NCI-H2107 (cell line): Measurements from ENCODE around the gene PAGE4.
A peak's percentile ranks its signal among the peaks of the same experiment; 100 is the strongest.

Experiments used
- DNase-seq: peaks from one replicate; lab custom pipeline; 2025; lab: John Stamatoyannopoulos, UW

Gene PAGE4, protein sequence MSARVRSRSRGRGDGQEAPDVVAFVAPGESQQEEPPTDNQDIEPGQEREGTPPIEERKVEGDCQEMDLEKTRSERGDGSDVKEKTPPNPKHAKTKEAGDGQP

DNA sequence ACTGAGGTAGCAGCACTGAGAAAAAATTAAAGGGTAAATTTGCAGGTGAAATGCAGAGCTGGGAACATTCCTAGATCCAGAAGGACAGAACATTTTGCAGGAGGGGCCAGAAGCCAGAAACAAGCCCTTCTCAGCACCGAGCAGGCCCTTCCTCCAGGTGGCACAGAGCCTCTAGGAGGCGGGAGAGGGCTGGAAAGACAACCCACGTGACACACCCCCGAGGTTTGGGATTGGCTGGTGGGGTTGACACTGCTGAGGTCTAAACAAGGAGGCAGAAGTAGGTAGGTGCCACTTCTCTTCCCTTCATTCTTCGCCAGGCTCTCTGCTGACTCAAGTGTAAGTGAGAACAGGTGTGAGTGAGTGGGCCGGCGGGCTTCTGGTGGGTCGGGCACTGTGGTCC is at the start of gene PAGE4:
PAGE4 (plus strand) TSS at position 288 of the 400 bp plus-strand sequence. CDS start 1,126 bp downstream, outside the sequence.
- DNase-seq = no peak

DNA sequence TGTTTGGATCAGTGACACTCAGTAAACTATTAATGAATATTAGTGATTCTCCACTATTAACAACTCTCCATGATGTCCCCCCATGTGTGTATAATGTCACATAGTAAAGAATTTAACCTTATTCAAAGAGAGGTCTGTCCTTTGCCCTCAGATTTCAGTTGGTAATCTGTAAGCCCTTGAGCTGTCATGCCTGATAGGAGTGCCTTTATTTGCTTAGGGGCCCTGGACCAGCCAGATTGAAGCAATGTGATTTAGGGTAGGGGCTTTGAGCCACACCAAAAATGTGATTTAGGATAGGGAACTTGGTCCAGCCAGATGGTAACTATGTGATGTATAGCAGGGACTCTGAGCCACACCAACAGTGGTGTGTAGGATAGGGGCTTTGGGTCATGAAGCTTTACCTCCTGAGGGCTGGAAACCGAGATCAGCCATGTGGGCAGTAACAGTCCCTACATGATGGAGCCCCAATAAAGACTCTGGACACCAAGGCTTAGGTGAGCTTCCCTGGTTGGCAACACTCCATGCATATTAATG is 44.3 kb upstream of the PAGE4 start:
- no peak for DNase-seq

DNA sequence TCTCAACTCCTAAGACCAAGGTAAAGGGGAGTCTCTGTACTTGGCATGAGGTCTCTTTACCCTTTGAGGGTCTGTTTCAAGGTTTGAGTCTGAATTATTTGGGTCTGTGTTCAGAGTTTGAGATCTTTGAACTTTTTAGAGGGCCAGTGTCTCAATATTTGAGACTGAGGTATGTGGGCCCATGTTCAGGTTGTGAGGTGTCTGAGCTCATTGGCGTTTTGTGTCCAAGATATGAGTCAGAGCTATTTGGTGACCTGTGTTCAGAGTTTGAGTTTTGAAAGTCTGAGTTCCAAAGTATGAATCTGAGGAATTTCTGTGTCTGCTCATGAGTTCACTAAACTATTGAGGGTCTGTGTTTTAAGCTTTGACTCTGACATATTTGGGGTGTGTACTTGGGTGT is 36.7 kb upstream of the PAGE4 start:
- DNase-seq = no peak

DNA sequence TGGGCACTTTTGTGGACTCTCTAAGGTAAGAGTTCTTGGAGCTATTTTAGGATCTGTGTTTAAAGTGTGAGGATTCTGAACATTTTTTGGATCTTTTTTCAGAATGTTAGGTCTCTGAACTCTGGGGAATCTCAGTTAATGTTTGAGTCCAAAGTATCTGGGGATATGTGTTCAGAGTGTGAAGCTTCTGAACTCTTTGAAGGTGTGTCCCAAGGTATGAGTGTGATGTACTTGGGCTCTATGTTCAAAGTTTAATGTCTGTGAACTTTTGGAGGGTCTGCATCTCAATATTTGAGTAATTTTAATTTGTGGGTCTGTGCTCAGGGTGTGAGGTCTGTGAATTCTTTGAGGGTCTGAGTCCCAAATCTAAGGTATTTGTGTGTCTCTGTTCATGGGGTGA is 35.4 kb upstream of the PAGE4 start:
- DNase-seq = no peak

DNA sequence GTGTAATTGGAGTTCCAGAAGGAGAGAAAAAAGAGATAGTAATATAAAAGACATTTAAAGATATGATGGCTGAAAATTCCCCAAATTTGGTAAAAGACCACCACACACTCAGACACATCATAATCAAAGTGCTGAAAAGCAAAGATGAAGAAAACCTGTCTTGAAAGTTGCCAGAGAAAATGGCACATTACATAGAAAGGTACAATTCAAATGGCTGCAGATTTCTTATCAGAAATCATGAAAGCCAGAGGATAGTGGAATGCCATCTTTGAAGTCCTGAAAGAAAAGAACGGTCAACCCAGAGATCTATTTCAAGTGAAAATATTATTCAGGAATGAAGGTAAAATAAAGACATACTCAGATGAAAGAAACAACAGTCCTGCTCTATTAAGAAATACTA is 29.3 kb upstream of the PAGE4 start:
- no peak for DNase-seq

DNA sequence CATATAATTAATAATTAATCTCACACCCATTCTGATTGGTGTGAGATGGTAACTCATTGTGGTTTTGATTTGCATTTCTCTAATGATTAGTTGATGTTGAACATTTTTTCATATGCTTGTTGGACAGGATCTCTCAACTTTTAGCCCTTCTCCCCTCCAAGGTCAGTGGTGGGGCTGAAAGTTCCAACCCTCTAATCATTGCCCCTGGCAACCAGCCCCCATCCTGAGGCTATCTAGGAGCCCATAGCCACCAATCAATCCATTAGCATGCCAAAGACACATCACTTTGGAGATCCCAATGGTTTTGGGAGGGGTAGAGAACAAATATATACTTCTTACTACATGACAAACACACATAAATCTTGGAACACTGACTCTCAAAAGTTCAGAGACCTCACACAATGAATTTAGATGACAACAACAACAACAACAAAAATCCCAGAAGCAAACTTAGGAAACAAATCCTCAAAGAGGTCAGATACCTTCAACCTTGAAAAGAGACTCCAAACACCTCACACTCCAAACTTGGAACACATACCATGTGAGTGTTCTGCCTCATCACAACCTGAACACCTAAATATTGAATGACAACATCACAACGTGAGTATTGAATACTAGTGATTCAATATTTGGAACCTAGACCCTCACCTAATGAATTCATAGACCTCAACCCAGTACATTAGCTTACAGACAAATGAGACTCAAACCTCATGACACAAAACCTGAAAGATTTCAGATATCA is 19.0 kb upstream of the PAGE4 start:
- no peak for DNase-seq

DNA sequence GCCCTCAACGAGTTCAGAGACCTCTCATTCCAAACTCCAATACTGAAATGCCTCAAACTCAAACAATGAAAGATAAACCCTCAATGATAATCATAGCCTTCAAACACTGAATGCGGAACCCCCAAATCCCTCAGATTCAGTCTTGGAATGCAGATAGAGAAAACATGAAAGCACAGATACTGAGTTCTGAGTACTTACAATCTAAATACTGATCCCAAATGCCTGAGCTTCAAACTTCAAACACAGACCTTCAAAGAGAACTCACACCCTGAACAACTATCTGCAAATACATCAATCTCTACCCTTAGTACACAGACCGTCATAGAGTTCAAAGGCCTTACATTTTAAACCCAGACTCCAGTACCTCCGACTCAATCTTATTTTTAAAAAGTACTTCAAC is 16.9 kb upstream of the PAGE4 start:
- DNase-seq = no peak

DNA sequence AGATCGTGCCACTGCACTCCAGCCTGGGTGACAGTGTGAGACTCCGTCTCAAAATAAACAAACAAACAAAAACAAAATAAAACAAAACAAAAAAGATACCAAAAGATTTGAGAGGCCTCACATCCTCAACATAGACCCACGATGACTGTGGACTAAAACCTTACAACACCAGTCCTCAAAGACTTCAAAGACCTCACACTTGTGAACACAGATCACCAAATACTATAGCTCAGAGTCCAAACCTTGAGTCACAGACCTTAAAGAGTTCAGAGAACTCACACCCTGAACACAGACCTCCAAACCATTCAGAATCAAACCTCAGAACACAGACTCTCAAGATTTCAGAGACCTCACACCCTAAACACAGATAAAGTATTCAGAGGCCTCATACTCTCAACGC is 12.7 kb upstream of the PAGE4 start:
- no peak for DNase-seq

DNA sequence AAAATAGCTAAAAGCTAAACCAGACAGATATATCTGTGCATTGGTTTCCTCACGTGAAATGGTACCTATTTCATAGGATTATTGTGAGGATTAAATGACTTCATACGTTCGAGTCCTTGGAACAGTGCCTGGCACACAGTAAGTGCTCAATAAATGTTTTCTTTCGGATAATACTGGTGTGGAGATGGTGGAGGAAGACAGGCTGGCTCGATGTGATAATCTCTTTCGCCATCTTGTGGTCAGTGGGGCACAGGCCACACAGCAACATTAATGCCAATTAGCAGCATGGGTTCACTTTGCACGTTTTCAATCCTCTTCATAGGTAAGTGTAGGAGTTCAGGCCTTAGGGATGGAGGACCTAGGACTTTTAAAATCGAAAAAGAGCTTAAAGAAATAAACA is 9.3 kb downstream of the PAGE4 start:
- no peak for DNase-seq

DNA sequence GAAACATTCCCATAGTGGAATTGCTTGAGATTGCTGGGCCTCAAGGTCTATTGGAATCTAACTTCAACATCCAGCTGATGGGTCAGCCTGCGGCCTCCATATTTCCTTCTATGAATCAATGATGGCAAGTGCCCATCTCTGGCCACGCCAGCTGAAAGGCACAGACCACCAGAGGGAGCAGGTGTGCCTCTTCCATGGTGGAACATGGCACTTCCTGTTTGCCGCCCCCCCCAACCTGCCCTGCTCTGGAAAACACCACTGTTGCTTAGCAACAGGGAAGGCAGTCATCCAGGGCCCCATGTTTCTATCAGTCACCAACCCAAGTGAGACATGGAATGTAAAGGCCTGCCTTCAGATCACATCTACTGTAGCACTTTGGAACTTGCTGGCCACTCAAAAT is 11.6 kb downstream of the PAGE4 start:
- DNase-seq = peak; percentile 63

DNA sequence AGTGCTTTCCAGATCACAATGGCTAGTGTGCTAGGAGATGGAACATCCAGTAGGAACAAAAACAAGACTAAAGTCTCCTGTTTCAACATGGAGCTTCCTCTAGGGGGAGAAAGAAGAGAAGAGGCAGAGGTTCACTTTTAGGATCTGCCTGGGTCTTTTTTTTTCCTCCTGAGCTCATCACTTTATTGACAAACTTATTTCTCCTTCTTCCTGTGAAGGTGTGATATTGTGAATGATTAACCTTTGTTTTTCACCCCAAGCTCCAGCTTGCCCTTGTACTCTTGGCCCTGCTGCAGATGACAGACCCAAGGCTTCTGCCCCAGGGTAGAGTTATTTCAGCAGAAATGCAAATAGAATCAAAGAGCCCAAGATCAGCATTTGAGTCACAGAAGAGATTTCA is 13.5 kb downstream of the PAGE4 start:
- no peak for DNase-seq

DNA sequence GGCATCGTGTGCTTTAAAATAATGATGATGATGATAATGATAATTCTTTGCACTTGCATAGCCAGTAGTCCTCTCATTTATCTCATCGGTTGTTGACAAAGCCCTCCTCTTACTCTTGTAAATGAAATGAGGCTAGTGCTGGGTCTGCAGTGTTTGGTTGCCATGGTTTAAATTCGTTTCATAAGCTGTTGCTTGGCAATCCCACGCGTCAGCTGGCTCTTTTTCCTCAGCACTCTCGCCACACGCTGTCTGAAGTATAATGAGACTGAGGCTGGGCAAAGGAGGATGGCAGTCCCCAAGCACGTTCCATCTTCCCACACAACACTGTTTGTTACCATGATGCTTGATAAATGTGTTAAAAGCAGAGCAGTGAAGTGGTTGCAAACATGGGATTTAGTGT is 15.5 kb downstream of the PAGE4 start:
- DNase-seq = peak; percentile 52

DNA sequence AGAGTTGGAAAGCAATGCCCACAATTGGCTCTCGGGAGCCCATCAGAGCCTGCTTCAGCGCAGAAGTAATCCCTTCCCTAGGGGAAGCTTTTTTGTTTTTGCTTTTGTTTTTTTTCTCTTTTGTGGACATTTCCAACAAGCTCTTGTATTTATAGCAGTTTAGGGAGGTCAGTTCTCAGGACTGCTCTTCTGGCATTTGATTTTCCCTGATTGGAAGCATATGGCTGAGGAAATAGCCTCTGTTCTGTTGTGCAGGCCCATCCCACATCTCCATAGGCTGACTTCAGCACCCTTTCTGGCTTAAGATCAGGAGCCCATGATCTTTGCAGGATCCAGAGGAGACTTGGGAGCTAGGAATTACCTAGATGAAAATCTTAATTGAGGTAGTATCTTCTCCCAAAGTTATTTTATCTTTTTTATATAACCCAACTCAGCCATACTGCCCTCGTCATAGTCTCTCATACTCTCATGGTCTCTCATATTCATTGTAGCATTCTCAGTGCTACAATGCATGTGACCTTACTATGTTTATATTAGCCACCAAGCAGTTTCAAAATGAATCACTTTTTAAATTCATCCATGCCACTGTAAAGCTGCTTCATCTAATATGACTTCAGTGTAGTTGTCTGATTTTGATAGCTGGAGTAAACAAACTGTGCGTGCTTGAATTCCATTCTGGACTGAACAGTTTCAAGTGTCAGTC is 16.7 kb downstream of the PAGE4 start:
- DNase-seq = no peak

DNA sequence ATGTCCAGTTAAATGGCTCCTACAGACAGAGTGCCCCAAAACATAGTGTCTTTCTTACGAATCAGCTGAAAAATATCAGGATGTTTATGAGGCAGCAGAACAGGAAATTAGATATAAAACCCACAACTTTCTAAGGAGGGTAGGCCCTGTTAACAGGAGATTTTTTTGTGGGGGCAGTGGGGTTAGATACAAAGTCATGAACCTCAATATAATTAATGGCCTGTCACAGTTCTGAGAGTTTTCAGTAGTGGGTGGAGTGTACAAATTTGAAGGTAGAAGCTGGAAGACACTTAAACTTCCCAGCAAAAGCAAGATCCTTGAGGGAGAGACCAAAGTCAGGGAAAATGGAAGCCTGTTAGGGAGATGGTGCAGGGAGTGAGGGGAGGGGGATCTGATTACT is 17.4 kb downstream of the PAGE4 start:
- no peak for DNase-seq

DNA sequence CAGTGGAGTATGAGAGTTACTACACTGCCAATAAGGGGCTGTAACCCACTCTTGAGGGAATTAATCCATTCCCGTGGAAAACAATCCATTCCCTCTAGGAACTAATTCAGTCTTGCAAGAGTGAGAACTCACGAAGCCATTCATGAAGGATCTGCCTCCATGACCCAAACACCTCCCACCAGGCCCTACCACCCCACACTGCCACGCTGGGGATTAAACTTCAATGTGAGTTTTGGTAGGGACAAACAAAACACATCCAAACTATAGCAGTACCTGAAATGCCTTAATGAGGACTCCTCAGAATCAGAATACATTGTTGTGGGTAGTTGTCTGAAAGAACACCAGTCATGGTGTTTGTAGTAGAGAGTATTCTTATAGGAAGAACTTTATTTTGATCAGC is 19.2 kb downstream of the PAGE4 start:
- no peak for DNase-seq

DNA sequence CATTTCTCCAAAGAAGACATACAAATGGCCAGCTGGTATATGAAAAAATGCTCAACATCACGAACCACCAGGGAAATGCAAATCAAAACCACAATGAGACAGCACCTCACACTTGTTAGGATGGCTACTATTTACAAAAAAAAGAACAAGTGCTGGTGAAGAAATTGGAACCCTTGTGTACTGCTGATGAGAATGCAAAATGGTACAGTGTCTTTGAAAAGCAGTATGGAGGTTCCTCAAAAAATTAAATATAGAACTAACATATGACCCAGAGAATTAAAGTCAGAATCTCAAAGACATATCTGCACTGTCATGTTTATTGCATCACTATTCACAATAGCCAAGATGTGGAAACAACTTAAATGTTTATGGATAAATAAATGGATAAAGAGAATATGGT is 20.9 kb downstream of the PAGE4 start:
- no peak for DNase-seq

DNA sequence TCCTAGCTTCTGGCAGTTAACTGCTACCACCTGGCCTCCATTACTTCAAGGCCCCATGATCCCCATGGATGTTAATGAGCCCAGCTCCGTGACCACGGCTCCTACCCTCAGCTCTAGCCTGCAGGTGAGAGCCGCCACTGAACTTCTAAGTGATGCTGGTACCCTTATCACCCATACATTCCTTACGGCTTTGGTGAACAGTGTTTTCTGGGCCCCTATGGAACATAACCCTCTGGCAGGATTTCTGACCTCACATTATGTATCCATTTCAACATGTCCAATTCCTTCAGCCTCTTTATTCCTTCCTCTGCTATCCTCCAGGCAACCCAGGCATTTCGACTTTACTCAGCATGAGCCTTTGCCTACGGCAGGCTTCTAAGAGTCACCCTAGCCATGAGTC is 24.6 kb downstream of the PAGE4 start:
- DNase-seq = no peak

DNA sequence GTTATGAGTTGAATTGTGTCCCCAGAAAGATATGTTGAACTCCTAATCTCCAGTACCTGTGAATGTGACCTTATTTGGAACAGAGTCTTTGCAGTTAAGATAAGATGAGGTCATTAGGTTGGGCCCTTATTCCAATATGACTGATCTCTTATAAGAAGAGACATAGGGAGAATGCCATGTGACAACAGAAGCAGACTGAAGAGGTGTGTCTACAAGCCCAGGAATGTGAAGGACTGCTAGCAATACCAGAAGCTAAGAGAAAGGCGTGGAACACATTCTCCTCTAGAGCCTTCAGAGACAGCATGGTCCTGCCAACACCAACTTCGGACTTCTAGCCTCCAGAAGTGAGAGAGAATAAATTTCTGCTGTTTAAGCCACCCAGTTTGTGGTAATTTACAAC is 27.7 kb downstream of the PAGE4 start:
- DNase-seq = no peak

DNA sequence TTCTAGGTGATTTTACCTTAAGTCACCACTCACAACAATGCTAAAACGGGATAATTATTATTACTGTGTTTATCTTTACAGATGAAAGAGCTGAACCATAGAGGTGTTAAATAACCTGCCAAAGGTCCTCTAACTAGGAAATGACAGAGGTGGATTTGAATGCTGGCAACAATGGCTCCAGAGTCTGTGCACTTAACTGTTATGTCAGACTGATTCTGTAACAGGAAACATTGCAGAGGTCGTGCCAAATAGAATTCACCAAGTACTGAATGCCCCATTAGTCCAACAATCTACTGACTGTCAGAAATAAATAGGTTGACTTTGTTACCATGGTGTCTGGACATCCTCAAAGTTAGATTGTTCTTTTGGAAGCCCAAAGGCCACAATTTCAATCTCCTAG is 29.2 kb downstream of the PAGE4 start:
- DNase-seq = no peak

DNA sequence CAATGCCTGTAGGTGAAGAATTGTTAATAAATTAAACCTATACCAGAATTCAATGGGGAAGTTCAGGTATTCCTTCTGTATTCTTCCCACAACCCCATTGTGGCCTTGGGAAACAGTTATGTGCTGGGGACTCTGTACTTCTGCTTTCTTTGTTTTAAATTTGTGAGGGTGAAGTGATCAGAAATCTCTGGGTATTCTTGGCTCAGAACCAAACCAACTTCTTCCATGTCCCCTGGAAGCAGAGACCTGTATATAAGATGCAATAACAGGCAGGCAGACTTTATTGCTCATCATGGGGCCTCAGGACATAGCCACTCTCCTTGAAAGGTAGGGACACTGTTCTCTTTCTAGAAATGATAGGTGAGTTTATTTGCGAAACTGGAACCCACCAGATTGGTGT is 30.4 kb downstream of the PAGE4 start:
- DNase-seq = no peak

DNA sequence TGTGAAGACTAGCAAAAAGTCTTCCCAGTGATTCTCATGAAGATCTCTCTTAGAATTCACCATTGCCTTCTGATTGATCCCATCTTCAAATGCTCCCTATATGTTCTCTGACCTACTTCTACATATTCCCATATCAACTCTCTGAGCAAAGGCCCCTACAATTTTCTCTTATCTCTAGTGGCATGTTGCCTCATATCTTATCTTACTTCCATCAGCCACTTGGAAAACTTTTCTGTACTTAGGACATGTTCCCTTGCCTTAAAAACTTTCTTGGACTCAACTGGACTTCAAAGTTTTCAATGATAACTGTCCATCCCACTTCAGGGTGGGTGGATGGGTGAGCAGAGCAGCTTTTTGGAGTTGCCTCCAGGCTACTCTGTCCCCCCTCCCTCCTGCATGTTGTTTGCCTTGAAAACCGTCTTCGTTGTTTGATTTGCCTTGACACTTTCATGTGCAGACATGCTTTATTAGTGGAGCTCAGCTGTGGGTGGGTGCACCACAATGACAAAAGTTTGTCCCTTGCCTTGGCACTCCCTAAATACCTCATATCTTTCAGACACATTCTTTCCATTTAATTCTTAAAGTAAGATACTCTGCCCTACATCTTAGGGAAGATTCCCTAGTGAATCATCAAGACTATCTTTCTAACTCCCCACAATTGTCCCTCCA is 31.9 kb downstream of the PAGE4 start:
- no peak for DNase-seq

DNA sequence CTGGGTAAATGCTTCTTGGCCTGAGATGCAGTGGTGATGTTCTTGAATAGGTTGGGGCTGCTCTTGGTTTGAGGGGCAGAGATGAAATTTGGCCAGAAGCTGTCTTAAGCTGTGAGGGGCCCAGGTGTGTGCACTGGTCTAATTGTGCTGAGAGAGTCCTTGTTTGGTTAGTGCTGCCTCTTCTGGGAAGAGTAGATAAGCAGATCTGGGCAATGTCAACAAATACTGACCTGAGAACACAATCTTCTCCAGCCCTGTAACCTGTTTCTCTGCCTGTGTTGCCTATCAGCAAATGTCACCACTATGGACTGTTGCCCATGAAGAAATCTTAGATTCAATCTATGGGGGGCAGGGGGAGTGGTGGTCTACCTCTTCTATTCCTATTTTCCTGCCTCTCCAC is 33.0 kb downstream of the PAGE4 start:
- no peak for DNase-seq

DNA sequence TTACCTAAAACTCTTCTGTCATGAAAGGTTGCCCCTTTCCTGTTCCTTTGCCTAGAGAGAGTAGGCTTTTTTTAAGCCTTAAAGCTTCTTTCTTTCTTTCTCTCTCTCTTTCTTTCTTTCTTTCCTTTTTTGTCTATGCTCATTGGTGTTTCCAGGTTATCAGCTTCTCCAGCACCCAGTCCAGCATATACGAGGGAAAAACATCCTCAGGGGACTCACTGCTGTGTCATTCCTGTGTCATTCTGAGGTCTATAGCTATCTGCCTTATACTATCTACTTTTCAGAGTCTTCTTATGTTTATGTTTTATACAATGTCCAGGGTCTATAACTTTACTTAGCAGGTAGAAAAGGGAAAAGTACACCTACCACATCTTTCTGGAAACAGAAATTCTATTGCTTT is 39.6 kb downstream of the PAGE4 start:
- no peak for DNase-seq
